GM18526 (cell line): ENCODE results near the gene STXBP1.

Experiments
- POLR2A ChIP-seq: IDR thresholded peaks from 3 replicates; pipeline ENCODE4 v1.6.1; 2011; ENCODE audit not compliant: insufficient read length; ENCODE audit errors: extremely low read depth

The STXBP1 gene

DNA sequence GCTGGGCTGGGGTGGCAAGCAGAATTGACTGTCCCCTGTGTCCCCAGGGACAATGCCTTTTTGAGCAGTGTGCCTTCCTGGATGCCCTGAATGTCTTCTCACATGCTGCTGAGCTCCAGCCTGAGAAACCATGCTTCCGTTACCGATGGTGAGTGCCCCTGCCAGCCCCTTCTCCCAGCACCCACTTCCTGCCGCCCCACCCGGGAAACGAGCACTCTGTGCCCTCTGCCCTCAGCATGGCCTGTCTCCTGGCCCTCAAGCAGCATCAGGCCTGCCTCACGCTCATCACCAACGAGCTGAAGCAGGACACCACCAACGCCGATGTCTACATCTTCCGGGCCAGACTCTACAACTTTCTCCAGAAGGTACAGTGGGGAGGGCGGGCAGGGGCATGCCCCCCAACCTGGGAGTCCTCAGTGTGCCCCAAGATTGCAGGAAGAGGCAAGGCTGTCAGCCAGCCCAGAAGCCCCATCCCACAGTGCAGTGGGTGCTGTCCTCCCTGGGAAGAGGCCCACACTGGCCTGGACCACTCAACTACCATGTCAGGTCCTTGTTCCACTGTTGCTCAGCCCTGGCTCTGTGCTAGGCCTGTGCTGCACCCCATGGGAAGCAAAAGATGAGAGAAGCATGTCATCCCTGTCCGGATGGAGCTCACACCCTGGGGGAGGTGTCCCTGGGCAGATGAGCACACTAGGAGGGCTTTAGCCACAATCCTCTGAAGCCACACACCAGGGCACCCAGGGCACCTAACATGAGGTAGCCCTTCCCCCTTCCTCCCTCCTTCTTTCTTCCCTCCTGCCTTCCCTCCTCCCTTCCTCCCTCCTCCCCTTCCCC lies 108.2 kb downstream of the STXBP1 start:
- no peak for TF ChIP-seq POLR2A

DNA sequence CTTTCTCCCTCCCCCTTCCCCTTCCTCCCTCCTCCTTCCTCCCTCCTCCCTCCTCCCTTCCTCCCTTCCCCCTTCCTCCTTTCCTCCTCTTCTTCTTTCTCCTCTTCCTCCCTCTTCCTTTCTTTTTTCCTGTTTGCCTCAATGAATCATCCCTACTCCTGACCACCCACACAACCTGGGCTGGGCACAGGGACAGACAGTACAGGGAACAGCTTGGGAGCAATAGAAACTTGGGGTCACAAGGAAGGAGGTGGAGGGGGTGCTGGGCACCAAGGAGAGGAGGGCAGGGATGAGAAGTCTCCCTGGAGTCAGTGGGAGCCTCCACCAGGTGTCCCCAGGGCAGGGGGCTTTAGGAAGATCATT lies 108.8 kb downstream of the STXBP1 start:
- no peak for TF ChIP-seq POLR2A

DNA sequence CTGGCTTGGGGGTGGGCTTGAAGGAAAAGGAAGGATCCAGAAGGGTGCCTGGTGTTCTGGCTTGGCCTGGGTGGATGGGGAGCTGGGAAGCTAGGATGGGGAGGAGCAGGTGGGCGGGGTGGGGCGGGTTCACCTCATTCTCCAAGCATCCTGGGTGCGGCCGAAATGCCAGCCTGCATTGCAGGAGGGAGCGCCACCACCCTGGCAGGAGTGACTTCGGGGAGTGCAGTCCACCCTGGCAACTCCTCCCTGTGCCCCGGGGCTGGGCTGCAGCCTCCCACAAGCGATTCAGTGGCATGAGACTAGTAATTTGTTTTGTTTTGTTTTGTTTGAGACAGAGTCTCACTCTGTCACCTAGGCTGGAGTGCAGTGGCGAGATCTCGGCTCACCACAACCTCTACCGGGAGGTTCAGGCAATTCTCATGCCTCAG lies 109.3 kb downstream of the STXBP1 start:
- no peak for TF ChIP-seq POLR2A

DNA sequence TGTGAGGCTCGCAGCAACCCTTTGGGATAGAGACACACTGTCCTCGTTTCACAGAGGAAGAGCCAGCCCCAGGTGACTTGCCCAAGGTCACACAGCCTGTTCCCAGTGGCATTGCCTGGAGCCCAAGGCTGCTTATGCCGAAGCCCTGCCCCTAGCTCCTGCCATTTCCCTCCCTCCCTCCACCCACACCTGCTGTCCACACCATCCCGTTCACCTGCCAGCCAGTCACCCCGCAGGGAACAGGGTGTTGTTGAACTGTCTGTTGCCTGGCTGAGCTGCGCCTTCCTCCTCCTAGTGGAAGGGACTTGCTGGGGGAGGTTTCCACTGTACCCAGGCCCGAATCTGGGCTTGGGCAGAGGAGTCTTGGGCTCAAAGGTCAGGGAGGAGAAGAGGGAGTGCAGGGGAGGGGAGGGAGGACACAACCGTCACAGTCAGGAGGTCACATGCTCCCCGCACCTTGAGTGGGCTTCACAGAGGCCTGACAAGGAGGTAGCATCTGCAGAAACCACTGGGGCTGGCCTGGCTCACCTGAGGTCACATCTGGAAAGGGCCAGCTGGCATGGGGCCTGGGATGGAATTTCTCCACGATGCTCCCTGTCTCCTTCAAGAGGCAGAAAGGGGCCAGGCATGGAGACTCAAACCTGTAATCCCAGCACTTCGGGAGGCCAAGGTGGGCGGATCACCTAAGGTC lies 110.1 kb downstream of the STXBP1 start:
- TF ChIP-seq POLR2A, result no peak

DNA sequence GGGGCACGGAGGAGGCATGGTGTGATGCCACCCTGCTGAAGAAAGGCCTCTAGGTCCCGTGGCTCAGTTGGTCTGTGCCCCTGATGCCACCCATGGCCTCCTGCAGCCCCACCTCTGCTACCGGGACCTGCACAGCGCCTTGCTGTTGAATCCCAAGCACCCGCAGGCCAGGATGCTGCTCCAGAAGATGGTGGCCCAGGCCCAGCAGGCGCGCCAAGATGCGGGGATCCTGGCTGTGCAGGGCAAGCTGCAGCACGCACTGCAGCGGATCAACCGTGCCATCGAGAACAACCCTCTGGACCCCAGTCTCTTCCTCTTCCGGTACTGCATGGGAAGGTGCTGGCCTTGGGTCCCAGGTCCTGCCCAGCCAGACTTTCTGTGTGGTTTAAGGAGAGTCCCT lies 110.9 kb downstream of the STXBP1 start:
- no peak for TF ChIP-seq POLR2A

DNA sequence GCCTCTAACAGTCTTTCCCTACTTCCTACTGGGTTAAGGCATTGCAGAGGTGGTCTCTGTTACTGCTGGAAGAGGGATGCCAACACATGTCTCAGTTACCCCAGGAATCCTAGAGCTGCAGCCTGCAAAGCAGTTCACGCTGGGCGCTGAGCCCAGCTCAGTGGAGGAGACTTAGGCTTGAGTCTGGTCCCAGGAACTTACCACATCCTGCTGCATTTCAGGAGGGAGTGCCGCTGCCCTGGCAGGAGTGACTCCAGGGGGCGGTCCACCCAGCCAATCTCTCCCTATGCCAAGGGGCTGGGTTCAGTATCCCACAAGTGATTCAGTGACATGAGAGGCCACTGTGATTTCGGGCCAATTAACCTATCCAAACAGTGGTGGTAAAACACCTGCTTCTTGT lies 111.4 kb downstream of the STXBP1 start:
- TF ChIP-seq POLR2A, result no peak

DNA sequence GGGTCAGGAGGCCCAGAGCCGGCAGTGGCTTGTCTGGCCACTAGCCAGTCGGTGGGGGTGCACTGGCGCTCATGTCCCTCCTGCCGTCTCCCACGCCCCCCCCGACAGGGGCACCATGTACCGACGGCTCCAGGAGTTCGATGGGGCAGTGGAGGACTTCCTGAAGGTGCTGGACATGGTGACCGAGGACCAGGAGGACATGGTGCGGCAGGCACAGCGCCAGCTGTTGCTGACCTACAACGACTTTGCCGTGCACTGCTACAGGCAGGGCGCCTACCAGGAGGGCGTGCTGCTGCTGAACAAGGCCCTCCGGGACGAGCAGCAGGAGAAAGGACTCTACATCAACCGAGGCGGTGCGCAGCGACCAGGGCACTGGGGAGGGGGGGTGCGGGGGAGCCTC lies 111.9 kb downstream of the STXBP1 start:
- no peak for TF ChIP-seq POLR2A

DNA sequence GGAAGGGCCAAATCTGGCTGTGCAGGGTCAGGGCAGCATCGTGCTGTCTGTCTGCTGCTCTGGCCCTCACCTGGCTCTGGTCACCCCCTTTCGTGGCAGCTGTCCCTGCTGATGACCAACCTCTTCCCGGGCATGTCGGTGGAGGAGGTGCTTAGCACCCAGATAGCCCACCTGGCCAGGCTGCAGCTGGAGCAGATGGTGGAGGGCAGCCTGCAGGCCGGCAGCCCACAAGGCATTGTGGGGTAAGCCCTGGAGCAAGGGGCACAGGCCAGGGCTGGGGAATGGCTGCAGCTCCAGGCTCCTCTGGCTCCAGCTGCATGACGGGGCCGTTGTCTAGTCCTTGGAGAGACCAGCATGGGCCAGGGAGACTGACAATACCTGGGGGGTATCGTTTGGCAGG lies 114.8 kb downstream of the STXBP1 start:
- TF ChIP-seq POLR2A, result no peak

DNA sequence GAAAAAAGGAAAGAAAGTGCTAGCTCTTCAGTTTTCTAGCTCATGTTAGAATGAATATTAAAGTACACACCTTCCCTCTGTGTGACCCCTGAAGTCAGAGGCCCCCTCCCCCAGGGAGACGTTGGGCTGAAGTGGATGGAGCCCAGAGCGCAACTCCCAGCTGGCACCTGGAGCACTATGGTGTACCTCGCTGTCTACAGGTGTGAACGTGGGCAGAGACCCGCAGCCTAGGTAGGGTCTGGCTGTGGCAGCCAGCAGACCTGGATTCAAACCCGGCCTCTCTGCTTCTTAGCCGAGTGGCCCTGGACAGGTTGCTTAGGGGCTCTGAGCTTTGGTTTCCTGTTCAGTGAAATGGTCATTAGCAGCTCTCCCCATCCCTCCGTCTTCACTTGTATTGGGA lies 116.7 kb downstream of the STXBP1 start:
- TF ChIP-seq POLR2A, result no peak

DNA sequence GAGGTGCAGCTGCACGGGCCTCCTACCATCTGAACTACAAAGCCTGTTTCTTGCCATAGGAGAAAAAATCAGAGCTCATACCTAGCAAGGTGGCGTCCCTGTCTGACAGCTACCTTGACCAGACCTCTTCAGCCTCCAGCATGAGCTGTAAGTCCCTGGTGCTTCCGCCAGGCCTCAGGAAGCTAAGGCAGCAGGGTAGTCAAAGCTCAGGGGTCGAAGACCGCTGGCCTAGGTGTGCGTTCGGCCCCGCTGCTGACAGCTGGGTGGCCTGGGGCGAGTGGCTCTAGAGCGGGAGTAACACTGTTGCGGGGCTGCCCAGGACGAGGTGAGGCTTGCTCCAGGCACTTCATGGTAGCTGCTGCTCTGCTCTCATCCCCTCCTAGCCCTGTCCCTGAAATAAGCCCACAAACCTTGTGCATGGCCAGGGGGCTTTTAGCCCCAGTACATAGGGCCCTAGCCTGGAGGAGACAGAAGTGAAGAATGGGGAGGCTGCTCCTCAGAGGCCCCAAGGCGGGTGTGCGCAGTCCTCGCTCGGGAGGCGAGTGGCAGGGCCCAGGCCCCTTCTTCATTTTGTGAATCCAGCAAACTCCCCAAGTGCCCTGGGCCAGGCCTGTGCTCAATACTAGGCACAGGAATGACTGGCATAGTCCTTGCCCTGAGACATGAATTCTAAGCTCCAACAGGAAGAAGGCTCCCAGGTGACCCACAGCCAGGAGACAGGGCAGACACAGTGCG lies 117.6 kb downstream of the STXBP1 start:
- TF ChIP-seq POLR2A, result no peak

DNA sequence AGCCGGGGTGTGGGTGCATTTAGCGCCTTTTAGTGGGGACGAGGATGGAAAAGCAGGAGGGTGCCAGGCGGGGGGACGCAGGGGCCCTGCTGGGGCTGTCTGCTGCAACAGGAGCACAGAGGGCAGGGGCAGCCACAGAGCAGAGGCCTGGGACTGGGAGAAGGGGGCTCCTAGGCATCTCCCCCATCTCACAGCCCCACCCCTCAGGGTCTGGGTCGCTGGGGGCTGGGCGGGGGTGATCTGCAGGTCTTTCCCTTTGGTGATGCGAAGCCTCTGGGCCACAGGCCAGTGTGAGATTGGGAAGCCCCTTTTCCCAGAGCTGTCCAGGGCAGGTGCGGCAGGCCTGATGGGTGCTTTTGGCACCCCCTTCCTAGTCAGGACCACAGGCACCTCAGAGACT lies 118.2 kb downstream of the STXBP1 start:
- TF ChIP-seq POLR2A, result no peak

DNA sequence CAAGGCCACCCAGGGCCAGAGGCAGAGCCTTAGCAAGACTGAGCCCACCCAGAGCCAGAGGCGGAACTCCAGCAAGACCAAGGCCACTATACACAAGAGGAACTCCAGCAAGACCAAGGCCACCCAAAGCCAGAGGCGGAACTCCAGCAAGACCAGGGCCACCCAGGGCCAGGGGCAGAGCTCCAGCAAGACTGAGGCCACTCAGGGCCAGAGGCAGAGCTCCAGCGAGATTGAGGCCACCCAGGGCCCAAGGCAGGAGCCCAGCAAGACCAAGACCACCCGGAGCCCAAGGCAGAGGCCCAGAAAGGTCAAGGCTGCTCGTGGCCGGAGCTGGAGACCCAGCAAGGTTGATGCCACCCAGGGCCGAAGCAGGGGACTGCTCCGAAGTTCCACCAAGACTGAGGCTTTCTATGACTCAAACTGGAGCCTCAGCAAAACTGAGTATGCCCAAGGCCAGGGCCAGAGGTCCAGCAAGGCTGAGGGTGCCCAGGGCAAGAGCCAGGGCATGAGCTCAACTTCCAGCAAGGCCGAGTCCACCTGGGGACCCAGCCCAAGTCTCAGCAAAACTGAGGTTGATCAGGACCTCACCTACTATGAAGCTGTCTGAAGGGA lies 118.8 kb downstream of the STXBP1 start:
- no peak for TF ChIP-seq POLR2A

DNA sequence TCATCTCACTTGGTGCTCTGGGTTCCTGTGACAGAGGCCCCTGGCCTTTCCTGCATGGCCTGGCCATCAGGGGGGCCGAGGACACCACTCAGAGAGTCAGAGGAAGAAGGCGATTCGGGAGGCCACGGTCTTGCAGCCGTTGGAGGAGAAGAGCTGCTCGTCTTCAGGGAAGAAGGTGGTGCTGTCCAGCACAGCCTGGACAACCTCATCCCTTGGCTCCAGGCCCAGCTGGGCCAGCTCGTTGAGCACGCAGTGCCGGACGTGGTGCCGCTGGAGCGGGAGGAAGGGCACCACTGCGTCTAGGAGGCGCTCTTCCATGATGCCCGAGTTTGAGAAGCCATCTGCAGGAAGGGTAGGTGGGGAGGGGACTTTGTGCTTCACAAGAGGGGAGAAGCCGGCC lies 119.9 kb downstream of the STXBP1 start:
- TF ChIP-seq POLR2A, result no peak

DNA sequence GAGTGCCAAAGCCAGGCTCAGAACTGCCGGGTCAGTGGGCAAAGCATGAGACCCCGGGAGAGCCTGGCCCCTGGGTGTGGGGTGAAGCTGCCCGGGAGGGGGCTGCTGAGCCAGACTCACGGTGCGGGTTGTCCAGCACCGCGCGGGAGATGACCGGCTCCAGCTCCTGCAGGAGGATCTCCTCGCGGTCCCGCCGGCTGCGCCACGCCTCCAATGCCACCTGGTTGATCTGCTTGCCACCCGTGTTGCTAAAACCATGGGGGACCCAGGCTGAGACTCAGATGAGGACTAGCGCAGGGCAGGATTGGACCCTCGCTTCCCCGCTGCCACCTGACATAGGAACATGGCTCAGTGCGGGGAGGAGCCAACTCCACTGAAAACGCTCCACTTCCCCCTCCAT lies 120.4 kb downstream of the STXBP1 start:
- no peak for TF ChIP-seq POLR2A

DNA sequence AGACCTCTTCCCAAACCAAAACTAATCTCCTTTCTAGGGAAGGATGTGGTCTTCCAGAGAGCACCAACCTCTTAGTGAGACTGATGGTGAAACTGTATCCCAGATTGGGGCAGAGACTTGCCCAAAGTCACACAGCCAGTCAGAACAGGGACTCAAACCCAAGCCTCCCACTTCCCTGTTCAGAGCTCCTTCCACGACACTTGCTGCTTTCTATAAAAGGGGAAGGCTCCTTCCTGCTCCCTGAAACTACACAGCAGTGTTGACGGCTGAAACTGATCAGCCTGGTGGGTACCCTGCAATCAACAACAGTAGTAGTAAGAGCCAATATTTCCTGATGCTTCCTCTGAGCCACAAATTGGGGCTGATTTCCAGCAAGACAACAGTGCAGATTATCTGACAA lies 121.5 kb downstream of the STXBP1 start:
- TF ChIP-seq POLR2A, result no peak
